GOT3 (cell line): ENCODE results near the gene C8B.

Source experiments
- DNase-seq: peaks from one replicate; lab custom pipeline; 2025; ENCODE audit warnings: mixed read lengths; lab: John Stamatoyannopoulos, UW

Gene C8B

DNA sequence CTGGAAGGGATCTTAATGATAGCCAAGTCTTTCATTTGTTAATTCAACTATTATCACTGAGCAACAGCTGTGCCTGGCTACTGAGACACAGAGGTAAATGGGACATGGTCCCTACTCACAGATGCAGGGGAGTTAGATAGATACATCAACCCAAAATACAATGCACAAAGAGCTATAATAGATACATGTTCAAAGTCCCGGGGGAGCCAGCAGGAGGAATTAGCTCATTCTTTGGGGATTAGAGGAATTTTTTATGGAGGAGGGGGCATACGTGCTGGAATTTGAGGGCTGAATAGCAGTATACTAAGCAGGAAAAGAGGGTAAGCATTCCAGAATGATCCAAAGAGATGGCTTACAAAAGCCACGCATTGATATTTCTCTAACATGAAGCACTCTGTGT is 34.6 kb downstream of the C8B start:
- DNase-seq: no peak

DNA sequence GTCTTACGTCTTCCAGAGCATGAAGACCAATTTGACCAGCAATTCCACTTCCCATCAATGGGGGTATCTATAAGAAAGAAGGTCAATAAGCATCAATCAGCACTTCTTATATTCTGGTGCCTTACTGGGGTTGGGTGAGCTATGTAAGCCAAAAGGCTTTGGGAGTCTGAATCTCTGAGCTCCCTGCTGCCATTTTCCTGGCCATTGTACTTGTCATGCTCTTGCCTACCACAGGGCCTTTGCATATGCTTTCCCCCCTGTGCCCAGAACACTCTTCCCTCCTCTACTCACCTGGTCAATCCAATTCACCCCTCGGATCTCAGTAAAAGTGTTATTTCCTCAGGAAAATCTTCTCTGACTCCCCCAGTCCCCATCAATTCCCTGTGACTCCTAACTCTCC is 36.3 kb downstream of the C8B start:
- DNase-seq: no peak

GRCh38 chr1:56927986-56928385 is 37.8 kb downstream of the C8B start:
- no peak for DNase-seq

GRCh38 chr1:56927171-56927570 is 38.6 kb downstream of the C8B start:
- no peak for DNase-seq

DNA sequence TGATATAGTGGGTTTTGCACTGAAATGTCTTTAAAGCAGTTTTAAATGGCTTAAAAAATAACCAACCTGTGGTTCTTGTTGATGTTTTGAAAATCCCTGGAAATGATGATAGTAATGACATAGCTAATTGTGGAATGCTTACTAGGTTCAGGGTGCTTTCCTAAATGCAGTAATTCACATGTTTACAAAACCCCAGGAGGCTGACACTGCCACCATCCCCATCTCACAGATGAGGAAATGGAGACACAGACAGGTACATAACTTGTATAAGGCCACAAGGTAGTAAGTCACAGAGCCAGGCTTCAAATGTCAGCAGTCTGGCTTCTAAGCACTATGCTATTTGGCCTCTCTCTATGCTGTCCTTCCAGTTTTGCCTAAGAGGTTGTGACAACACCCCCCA is 40.6 kb downstream of the C8B start:
- no peak for DNase-seq

DNA sequence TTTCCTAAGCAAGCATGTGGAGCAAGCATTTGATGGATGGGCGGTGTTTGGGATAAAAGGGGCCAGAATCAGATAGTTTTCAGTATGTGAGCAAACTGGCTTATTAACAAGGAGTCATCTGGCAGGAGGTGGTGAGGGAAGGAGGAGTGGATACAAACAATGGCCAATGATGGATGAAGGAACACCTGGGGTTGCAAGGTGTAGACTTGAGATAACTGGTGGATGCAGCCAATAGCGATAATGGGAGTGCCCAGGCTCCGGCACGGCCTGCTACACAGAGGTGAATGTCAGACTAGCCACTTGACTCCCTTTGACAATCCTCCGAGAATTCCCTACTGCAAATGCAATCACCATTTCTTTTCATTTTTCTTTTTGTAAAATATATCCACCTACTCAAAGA is 41.7 kb downstream of the C8B start:
- DNase-seq: no peak

GRCh38 chr1:56923201-56923600 is 42.6 kb downstream of the C8B start:
- no peak for DNase-seq

DNA sequence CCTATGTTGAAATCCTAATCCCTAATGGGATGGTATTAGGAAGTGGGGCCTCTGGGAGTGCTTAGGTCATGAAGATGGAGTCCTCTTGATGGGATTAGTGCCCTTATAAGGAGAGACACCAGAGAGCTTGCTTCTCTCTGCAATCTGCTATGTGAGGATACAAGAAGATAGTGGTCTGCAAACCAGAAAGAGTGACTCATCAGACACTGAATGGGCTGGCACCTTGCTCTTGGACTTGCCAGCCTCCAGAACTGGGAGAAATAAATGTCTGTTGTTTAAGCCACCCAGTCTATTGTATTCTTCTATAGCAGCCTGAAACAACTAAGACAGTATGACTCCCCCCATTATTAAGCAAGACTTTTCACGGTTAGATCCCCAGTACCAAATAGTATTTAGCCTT is 43.3 kb downstream of the C8B start:
- no peak for DNase-seq

- no peak for DNase-seq
Observed at GRCh38 chr1:56922070-56922469, 43.7 kb downstream of the C8B start.

GRCh38 chr1:56921479-56921878 is 44.3 kb downstream of the C8B start:
- DNase-seq: no peak

DNA sequence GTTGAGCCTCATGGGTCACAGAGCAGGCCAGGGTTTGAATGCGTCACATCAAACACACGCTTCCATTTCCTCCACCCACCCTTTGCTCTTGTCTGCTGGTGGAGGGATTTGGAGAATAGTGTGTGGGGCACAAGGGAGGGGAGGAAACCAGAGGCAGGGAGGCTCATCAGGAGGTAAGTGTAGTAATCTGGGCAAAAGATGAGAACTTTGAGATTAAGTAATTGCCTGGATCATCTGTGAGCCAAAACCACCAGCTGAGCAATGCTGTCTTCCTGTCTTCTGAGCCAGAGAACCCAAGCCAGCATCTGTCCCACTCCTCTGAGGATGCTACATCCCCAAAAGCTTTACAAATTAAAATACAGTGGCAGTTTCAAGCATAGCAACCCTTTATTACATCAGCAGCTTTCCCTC is 45.2 kb downstream of the C8B start:
- no peak for DNase-seq

GRCh38 chr1:56917356-56917755 is 48.5 kb downstream of the C8B start:
- no peak for DNase-seq

- DNase-seq: no peak
Observed at GRCh38 chr1:56916630-56917029, 49.2 kb downstream of the C8B start.

DNA sequence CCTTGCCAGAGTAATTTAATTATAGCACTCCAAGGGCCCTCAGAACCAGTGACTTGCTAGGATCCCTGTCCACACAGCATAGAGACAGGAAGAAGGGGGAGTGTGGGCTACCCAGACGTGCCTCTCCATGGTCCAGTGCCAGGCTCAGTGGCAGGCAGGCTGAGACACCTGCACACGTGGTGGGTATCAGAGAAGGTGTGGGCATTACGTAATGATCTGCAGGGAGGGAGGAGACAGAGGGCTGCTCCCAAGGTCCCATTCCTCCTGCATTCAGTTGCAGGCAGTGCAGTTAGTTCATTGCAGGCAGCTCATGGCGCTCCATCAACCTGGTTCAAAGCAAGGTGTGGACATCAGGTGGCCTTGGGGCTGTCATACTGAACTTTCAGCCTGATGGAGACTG is 49.9 kb downstream of the C8B start:
- no peak for DNase-seq

DNA sequence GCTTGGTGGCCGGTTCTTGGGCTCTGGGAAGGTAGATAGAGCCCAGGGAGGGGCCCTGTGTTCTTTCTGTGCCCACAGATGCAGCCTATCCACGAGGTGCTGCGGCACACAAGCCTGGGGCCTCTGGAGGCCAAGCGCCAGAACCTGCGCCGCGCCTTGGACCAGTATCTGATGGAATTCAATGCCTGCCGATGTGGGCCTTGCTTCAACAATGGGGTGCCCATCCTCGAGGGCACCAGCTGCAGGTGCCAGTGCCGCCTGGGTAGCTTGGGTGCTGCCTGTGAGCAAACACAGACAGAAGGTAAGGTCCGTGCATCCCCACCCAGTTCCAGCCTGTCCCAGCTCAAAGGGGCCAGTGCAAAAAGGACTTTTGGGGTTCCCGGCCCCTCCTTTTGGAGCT is 53.5 kb downstream of the C8B start:
- no peak for DNase-seq

- no peak for DNase-seq
Observed at GRCh38 chr1:56911098-56911938, 54.5 kb downstream of the C8B start.

GRCh38 chr1:56910441-56910985 is 55.3 kb downstream of the C8B start:
- no peak for DNase-seq

- no peak for DNase-seq
Observed at GRCh38 chr1:56908619-56909221, 57.1 kb downstream of the C8B start.

DNA sequence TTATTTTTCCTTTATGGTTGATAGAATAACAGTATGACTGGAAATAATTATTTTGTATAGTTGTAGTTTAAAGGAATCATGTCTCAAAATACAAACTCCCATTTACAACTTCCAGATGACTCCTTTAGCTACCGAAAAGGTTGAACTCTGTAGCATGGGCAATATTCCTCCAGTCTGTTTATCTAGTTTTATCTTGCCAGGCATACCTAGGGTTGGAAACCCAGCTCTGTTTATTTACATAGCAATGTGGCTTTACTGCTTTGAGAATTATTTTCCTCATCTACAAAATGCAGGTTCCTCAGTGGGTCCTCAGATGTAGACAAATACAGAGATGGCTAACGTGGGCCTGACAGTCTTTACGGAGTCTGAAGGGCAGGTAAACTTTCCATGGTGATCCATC is 60.1 kb downstream of the C8B start:
- no peak for DNase-seq

GRCh38 chr1:56904663-56905397 is 61.0 kb downstream of the C8B start:
- no peak for DNase-seq

GRCh38 chr1:56903778-56904177 is 62.0 kb downstream of the C8B start:
- no peak for DNase-seq

DNA sequence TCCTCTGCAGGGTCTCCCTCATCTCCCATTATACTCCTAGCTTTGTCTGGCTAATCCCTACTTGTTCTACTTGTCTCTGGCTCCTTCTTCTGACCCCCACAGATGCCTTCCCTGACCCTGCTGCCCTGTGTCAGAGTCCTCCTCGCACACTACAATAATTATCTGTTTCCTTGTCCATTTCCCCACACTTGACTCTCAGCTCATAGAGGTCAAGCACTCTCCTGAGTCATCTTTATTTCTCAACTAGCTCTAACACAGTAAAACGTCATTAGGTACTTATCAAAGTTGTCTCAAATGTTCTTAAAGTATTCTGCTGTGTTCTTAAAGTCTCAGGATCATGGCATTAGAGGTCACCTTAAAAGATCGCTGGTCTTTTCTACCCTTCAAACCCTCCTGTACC is 64.1 kb downstream of the C8B start:
- DNase-seq: no peak

DNA sequence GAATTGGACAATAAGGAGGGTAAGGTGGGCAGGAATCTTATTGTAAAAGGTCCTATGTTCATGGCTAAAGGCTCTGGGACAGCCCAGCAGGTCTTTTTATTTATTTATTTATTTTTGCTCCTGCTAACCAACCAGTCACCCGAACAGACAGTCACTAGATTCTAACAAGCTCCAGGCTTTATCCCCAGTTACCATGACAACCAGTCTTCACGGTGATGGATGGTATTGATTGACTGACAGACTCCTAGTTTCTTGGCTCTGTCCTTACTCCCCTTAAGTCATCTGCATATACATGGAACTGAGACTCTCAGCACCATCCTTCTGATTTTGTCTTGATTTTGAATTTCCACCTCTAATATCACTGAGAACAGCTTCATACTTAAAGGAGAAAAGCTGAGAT is 66.9 kb downstream of the C8B start:
- DNase-seq: no peak
